ENCODE data around the gene MRPL37.

Gene MRPL37

GRCh38 chr1:54156986-54157385 lies 43.0 kb upstream of the MRPL37 start:
- TF ChIP-seq CTCF (IDR thresholded peaks at IDR 0.05; ENCODE audit: low read depth, low read length): no peak
- DNase-seq: no peak
- H3K27me3 ChIP-seq (ENCODE audit: insufficient read depth, low read depth, severe bottlenecking): no peaks in the 10 kb centered on the region
- H3K9me3 ChIP-seq (ENCODE audit: severe bottlenecking): no peaks in the 10 kb centered on the region
- no peak overlapping the region for H3K4me3 ChIP-seq (ENCODE audit: low read depth, low read length)
- H3K36me3 ChIP-seq: no peaks in the 10 kb centered on the region
- H3K27ac ChIP-seq: no peak overlapping the region

GRCh38 chr1:54157401-54157800 lies 42.6 kb upstream of the MRPL37 start:
- TF ChIP-seq CTCF (IDR thresholded peaks at IDR 0.05; ENCODE audit: low read depth, low read length): no peak
- Histone ChIP-seq H3K27me3 (ENCODE audit: insufficient read depth, low read depth, severe bottlenecking) (no peaks in the 10 kb centered on the region), H3K9me3 (ENCODE audit: severe bottlenecking) (no peaks in the 10 kb centered on the region), H3K27ac (no peak overlapping the region), H3K36me3 (no peaks in the 10 kb centered on the region), H3K4me3 (ENCODE audit: low read depth, low read length) (no peak overlapping the region)
- DNase-seq: no peak

GRCh38 chr1:54158071-54158470 lies 41.9 kb upstream of the MRPL37 start:
- H3K27me3 ChIP-seq (ENCODE audit: insufficient read depth, low read depth, severe bottlenecking): no peaks in the 10 kb centered on the region

DNA sequence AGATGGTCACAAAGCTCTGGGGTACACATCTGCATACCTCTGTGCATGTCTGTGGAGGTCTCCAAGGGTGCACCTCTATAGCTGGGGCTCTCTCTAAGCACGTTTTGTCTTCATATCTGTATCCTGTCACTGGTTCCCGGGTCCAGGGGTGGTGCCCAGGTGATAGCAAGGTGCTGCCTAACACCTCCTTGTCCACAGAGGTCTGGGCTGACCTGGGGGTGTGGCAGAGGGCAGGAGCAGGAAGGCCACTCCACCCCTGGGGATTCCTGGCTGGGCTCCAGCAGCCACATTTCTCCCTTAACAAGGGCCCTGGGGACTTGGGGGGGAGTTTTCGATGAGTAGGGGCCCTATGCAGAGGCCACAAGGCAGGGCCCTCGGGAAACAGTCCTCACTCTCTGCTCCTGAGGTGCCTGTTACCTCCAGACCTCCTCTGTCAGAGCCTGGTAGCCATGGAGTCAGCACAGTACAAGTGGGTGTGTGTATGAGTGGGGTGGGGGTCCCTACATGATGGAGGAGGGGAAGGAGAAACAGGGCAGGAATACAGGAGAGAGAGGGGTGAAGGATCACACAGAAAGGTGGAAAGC lies 40.1 kb upstream of the MRPL37 start:
- TF ChIP-seq CTCF (IDR thresholded peaks at IDR 0.05; ENCODE audit: low read depth, low read length): no peak
- Histone ChIP-seq H3K27ac (no peak overlapping the region), H3K4me3 (ENCODE audit: low read depth, low read length) (no peak overlapping the region), H3K27me3 (ENCODE audit: insufficient read depth, low read depth, severe bottlenecking) (no peaks in the 10 kb centered on the region), H3K36me3 (no peaks in the 10 kb centered on the region), H3K9me3 (ENCODE audit: severe bottlenecking) (no peaks in the 10 kb centered on the region)
- DNase-seq: no peak

More at GRCh38 chr1:54158071-54158470, 41.9 kb upstream of the MRPL37 start:
- TF ChIP-seq CTCF (IDR thresholded peaks at IDR 0.05; ENCODE audit: low read depth, low read length): no peak
- no peak for DNase-seq
- Histone ChIP-seq H3K36me3 (no peaks in the 10 kb centered on the region), H3K4me3 (ENCODE audit: low read depth, low read length) (no peak overlapping the region), H3K9me3 (ENCODE audit: severe bottlenecking) (no peaks in the 10 kb centered on the region), H3K27ac (no peak overlapping the region)

GRCh38 chr1:54160351-54160750 lies 39.6 kb upstream of the MRPL37 start:
- TF ChIP-seq CTCF (IDR thresholded peaks at IDR 0.05; ENCODE audit: low read depth, low read length): no peak
- Histone ChIP-seq H3K9me3 (ENCODE audit: severe bottlenecking) (no peaks in the 10 kb centered on the region), H3K4me3 (ENCODE audit: low read depth, low read length) (no peak overlapping the region), H3K27ac (no peak overlapping the region), H3K27me3 (ENCODE audit: insufficient read depth, low read depth, severe bottlenecking) (no peaks in the 10 kb centered on the region), H3K36me3 (no peaks in the 10 kb centered on the region)
- DNase-seq: no peak

DNA sequence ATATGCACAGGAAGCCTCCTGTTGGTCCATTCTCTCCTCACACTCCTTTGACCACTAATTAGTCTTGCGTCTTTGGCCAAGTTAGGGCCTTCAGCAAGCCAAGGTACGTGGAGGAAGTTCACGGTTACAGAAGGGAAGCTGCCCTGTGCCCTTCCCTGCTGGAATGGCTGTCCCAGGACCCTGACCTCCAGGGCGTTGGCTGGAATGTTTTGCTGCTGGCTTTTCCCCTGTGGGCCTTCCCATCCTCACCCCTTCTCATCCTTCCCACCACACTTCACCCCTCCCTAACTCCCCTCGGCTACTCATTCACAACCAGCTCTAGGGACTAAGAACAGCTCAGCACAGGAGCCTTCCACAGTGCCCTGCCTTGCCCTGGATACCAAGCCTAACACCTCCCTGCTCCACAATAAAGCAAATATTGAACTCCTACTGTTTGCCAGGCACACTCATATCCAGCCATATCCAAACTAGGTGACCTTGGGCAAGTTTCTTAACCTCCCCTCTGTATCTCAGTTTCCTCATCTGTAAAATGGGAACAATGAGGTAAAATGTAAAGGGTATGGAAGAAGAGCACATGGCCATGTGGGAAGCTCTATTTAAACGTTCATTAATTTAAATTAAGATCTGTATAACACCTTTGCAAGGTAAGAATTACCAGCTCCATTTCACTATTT lies 38.3 kb upstream of the MRPL37 start:
- TF ChIP-seq CTCF (IDR thresholded peaks at IDR 0.05; ENCODE audit: low read depth, low read length): no peak
- no peaks in the 10 kb centered on the region for H3K36me3 ChIP-seq
- H3K27me3 ChIP-seq (ENCODE audit: insufficient read depth, low read depth, severe bottlenecking): no peaks in the 10 kb centered on the region
- H3K27ac ChIP-seq: no peak overlapping the region
- no peak for DNase-seq
- no peaks in the 10 kb centered on the region for H3K9me3 ChIP-seq (ENCODE audit: severe bottlenecking)
- no peak overlapping the region for H3K4me3 ChIP-seq (ENCODE audit: low read depth, low read length)
